HepG2 (cell line): ENCODE measurements around the gene PRDM7. TPM values are rescaled to one million over a fixed set of nuclear protein-coding genes. Genes with fewer than 3 reads are reported as not detected.

Experiments used
- CREBL2 ChIP-seq: sonication (generic); formaldehyde crosslinking; IDR thresholded peaks from 2 replicates; pipeline ENCODE4 v1.8.1; 2023; ENCODE audit warnings: missing genetic modification reagents, mild to moderate bottlenecking, borderline replicate concordance
- HOMEZ ChIP-seq: IDR thresholded peaks from 2 replicates; pipeline ENCODE4 v1.6.1; 2016; ENCODE audit warnings: low read depth
- ISL2 ChIP-seq: sonication (generic); formaldehyde crosslinking; IDR thresholded peaks from 2 replicates; pipeline ENCODE4 v1.5.0; 2020; ENCODE audit warnings: missing genetic modification reagents
- KDM4B ChIP-seq: sonication (generic); formaldehyde crosslinking; IDR thresholded peaks from 2 replicates; pipeline ENCODE4 v1.4.0; 2020; ENCODE audit warnings: missing genetic modification reagents
- SP5 ChIP-seq: IDR thresholded peaks from 2 replicates; pipeline ENCODE4 v1.6.1; 2016; ENCODE audit warnings: low read depth, borderline replicate concordance
- ZNF318 ChIP-seq: sonication (generic); formaldehyde crosslinking; IDR thresholded peaks from 2 replicates; pipeline ENCODE4 v1.4.0; 2020; ENCODE audit warnings: mild to moderate bottlenecking, missing genetic modification reagents
- polyA plus RNA-seq, 8 experiments: library from polyadenylated mRNA; depleted of rRNA in 3 of 8; stranded (reverse) in 7 of 8; unstranded in 1 of 8; fragments of >200 nt; fragmentation: Illumina TruSeq in 4 of 8; extraction: Trizol in 4 of 8; gene quantifications; 2 replicates each; pipeline versions ENCODE4 v1.2.1 to v1.2.3, GENCODE V29; 2011 to 2016; ENCODE audit warnings: low read depth in 4 of 8, missing spikeins in 1 of 8, mixed read lengths in 1 of 8; ENCODE audit not compliant: insufficient read depth in 1 of 8
- total RNA-seq, 5 experiments: library from RNA; depleted of rRNA; stranded (reverse); fragments of >200 nt; fragmentation: Illumina TruSeq; extraction: Trizol; gene quantifications; 2 replicates each; pipeline ENCODE4 v1.2.3, GENCODE V29; 2016; ENCODE audit warnings: low read depth in 1 of 5
- TF ChIP-seq, protein P1 (sequence below): sonication (generic); formaldehyde crosslinking; conservative IDR thresholded peaks from 2 replicates; pipeline ENCODE4 v1.8.0; 2022; ENCODE audit warnings: missing genetic modification reagents
- TF ChIP-seq, protein P2 (sequence below): sonication (generic); formaldehyde crosslinking; IDR thresholded peaks from 2 replicates; pipeline ENCODE4 v1.8.0; 2022; ENCODE audit warnings: missing genetic modification reagents, mild to moderate bottlenecking, moderate library complexity, borderline replicate concordance
- TF ChIP-seq, protein P3 (sequence below): sonication (generic); formaldehyde crosslinking; IDR thresholded peaks from 2 replicates; pipeline ENCODE4 v1.8.0; 2022; ENCODE audit warnings: mild to moderate bottlenecking, missing genetic modification reagents; ENCODE audit not compliant: insufficient replicate concordance

PRDM7 gene
- total and polyA plus RNA-seq, 2 of the 13 experiments (the other 11 are each of a cell fraction or from before 2014, with no cell fraction given), result not detected

- no peak for TF ChIP-seq HOMEZ
- 0 out of 2 replicates have a peak, but pooled peaks have one; percentile 22 for TF ChIP-seq CREBL2 (CRISPR knock-in tag)
- peak; percentile 93 for TF ChIP-seq KDM4B (CRISPR knock-in tag)
- TF ChIP-seq ZNF318 (CRISPR knock-in tag), result no peak
- peak; percentile 49; the same call in 1 of the 2 replicates for TF ChIP-seq ISL2 (CRISPR knock-in tag)
- TF ChIP-seq, protein P1, sequence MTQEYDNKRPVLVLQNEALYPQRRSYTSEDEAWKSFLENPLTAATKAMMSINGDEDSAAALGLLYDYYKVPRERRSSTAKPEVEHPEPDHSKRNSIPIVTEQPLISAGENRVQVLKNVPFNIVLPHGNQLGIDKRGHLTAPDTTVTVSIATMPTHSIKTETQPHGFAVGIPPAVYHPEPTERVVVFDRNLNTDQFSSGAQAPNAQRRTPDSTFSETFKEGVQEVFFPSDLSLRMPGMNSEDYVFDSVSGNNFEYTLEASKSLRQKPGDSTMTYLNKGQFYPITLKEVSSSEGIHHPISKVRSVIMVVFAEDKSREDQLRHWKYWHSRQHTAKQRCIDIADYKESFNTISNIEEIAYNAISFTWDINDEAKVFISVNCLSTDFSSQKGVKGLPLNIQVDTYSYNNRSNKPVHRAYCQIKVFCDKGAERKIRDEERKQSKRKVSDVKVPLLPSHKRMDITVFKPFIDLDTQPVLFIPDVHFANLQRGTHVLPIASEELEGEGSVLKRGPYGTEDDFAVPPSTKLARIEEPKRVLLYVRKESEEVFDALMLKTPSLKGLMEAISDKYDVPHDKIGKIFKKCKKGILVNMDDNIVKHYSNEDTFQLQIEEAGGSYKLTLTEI (CRISPR knock-in tag), result no peak
- TF ChIP-seq, protein P2, sequence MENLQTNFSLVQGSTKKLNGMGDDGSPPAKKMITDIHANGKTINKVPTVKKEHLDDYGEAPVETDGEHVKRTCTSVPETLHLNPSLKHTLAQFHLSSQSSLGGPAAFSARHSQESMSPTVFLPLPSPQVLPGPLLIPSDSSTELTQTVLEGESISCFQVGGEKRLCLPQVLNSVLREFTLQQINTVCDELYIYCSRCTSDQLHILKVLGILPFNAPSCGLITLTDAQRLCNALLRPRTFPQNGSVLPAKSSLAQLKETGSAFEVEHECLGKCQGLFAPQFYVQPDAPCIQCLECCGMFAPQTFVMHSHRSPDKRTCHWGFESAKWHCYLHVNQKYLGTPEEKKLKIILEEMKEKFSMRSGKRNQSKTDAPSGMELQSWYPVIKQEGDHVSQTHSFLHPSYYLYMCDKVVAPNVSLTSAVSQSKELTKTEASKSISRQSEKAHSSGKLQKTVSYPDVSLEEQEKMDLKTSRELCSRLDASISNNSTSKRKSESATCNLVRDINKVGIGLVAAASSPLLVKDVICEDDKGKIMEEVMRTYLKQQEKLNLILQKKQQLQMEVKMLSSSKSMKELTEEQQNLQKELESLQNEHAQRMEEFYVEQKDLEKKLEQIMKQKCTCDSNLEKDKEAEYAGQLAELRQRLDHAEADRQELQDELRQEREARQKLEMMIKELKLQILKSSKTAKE (CRISPR knock-in tag), result no peak
- TF ChIP-seq SP5 (CRISPR knock-in tag), result peak; percentile 38; the same call in 1 of the 2 replicates
- TF ChIP-seq, protein P3, sequence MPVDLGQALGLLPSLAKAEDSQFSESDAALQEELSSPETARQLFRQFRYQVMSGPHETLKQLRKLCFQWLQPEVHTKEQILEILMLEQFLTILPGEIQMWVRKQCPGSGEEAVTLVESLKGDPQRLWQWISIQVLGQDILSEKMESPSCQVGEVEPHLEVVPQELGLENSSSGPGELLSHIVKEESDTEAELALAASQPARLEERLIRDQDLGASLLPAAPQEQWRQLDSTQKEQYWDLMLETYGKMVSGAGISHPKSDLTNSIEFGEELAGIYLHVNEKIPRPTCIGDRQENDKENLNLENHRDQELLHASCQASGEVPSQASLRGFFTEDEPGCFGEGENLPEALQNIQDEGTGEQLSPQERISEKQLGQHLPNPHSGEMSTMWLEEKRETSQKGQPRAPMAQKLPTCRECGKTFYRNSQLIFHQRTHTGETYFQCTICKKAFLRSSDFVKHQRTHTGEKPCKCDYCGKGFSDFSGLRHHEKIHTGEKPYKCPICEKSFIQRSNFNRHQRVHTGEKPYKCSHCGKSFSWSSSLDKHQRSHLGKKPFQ (CRISPR knock-in tag), result no peak
Measured at GRCh38 chr16:90022209-90023077, 54.7 kb downstream of the PRDM7 start (continued).
